ENCODE data around the gene PAPPA.

The PAPPA gene

DNA sequence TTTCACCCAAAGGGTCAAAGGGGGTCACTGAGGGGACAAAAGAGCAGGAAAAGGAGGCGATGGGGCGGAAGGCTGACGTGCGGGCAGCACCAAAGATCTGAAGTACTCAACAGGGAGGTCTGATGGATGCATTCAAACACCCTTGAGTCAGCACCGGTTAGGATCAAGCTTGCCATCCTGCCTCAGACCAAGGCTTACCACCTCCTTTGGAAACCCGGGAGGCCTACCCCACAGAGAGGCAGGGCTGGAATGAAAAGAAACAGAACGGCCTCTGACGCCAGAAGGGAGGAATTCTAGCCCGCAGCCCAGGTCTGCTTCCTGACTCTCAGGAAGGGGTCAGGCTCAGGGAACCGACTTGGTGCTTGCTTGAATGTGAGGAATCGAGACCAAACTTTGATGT lies 125.6 kb downstream of the PAPPA start:
- no peak overlapping the region for H3K4me3 ChIP-seq (ENCODE audit: low read depth, low read length)
- POLR2A ChIA-PET: no interaction called here
- DNase-seq (ENCODE audit: low read depth, low spot score): no peak
- TF ChIP-seq CTCF (IDR thresholded peaks at IDR 0.05; ENCODE audit: insufficient read depth, low read length, missing control alignments): no peak
- CTCF ChIA-PET: no interaction called here

- no peak for TF ChIP-seq CTCF (IDR thresholded peaks at IDR 0.05; ENCODE audit: insufficient read depth, low read length, missing control alignments)
- H3K4me3 ChIP-seq (ENCODE audit: low read depth, low read length): no peak overlapping the region
- DNase-seq (ENCODE audit: low read depth, low spot score): no peak
- ChIA-PET CTCF (no interaction called here), POLR2A (no interaction called here)
These were observed 126.9 kb downstream of the PAPPA start for GRCh38 chr9:116280529-116280928.

DNA sequence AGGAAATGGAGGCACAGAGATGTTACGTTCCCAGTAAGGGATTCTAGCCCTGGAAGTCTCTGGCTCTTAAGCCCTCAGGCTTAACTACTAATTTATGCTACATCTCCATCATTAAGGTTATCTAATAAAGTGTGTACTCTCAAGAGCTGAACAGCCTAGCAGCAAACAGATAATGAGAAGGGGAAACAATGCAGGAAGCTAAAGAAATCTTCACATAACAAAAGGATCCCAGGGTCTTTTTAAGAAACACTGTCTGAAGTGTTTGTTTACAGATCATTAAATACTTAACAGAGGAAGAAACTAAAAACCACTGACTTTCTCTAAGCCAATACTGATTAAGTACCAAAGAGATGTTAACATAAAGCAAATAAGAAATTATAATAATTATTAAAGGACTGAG lies 129.0 kb downstream of the PAPPA start:
- TF ChIP-seq CTCF (IDR thresholded peaks at IDR 0.05; ENCODE audit: insufficient read depth, low read length, missing control alignments): no peak
- DNase-seq (ENCODE audit: low read depth, low spot score): no peak
- H3K4me3 ChIP-seq (ENCODE audit: low read depth, low read length): no peak overlapping the region
- CTCF ChIA-PET: no interaction called here
- POLR2A ChIA-PET: no interaction called here

DNA sequence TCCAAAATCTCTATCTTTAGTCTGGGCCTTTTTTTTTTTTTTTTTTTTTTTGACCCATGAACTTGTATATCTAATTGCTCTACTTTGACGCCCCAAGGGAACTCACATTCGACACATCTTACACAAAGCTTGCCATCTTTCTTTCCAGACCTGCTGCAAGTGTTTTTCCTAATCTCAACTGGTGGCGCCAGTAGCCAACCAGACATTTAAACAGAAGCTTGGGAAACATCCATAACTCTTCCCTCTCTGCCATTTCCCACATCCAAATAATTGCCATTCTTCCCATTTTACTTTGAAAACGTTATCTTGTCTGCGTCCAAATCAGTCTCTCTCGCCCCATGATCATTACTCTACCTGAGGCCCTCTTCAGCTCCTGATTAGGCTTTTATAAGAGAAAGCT lies 130.9 kb downstream of the PAPPA start:
- TF ChIP-seq CTCF (IDR thresholded peaks at IDR 0.05; ENCODE audit: insufficient read depth, low read length, missing control alignments): no peak
- no peak overlapping the region for H3K4me3 ChIP-seq (ENCODE audit: low read depth, low read length)
- ChIA-PET CTCF (no interaction called here), POLR2A (no interaction called here)
- no peak for DNase-seq (ENCODE audit: low read depth, low spot score)

- no peak for DNase-seq (ENCODE audit: low read depth, low spot score)
- POLR2A ChIA-PET: no interaction called here
- TF ChIP-seq CTCF (IDR thresholded peaks at IDR 0.05; ENCODE audit: insufficient read depth, low read length, missing control alignments): no peak
- H3K4me3 ChIP-seq (ENCODE audit: low read depth, low read length): no peak overlapping the region
- CTCF ChIA-PET: interaction anchor here (1.0 kb wide), 1 partner anchor 692 kb away, joined by 3 read pairs; no protein-coding TSS in a partner anchor
These were observed 131.7 kb downstream of the PAPPA start for GRCh38 chr9:116285320-116285719.

DNA sequence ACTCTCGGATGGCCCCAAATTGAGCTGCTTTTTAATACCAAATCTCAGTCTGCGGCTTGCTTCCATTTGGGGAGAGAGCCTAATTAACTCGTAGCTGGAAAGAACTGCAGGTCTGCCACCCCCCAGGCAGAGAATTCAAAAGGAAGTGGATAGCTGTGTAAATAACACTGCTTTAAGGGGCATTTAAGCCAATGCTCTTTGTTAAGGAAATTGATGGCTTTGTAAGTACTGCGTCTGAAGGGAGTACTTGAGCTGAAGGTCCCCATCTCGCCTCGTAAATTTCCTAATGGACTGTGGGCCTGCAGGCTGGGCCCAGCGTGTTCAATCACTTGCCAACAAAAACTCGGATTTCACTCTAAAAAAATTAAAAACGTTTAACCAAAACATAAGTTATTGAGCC lies 132.7 kb downstream of the PAPPA start:
- CTCF ChIA-PET: interaction anchor here (0.6 to 1.0 kb wide), 2 partner anchors 693 to 734 kb away, joined by 3 read pairs; no protein-coding TSS in a partner anchor
- no peak for DNase-seq (ENCODE audit: low read depth, low spot score)

More for the DNA sequence above, 132.7 kb downstream of the PAPPA start:
- POLR2A ChIA-PET: no interaction called here
- no peak overlapping the region for H3K4me3 ChIP-seq (ENCODE audit: low read depth, low read length)
- no peak for TF ChIP-seq CTCF (IDR thresholded peaks at IDR 0.05; ENCODE audit: insufficient read depth, low read length, missing control alignments)
